Measurements from ENCODE around the gene G6PC1.
"Not testable (repeated sequence)": the region's sequence is repeated elsewhere in the genome, so short reads cannot be mapped to it uniquely, and the experiment has no call there.

The G6PC1 gene

GRCh38 chr17:42877037-42877436, 23.6 kb upstream of the G6PC1 start:
- no peak for DNase-seq (ENCODE audit: insufficient read length, low spot score)
- TF ChIP-seq TAF1 (IDR thresholded peaks at IDR 0.05; ENCODE audit: low read depth, low read length): no peak
- TF ChIP-seq POU2F2 (IDR thresholded peaks at IDR 0.05; ENCODE audit: low read depth, low read length): no peak
- no peak for TF ChIP-seq SPI1 (IDR thresholded peaks at IDR 0.05; ENCODE audit: low read depth, low read length)
- TF ChIP-seq POLR2A (IDR thresholded peaks at IDR 0.05; ENCODE audit: low read depth, low read length): no peak
- TF ChIP-seq PAX5 (IDR thresholded peaks at IDR 0.05; ENCODE audit: insufficient read depth, low read length, severe bottlenecking): no peak
- TF ChIP-seq POLR2AphosphoS5 (IDR thresholded peaks at IDR 0.05; ENCODE audit: low read depth, low read length): no peak
- no peak for FAIRE-seq

GRCh38 chr17:42878123-42878880, 22.3 kb upstream of the G6PC1 start:
- FAIRE-seq: no peak
- TF ChIP-seq POU2F2 (IDR thresholded peaks at IDR 0.05; ENCODE audit: low read depth, low read length) (no peak), TAF1 (IDR thresholded peaks at IDR 0.05; ENCODE audit: low read depth, low read length) (no peak), POLR2A (IDR thresholded peaks at IDR 0.05; ENCODE audit: low read depth, low read length) (no peak), PAX5 (IDR thresholded peaks at IDR 0.05; ENCODE audit: insufficient read depth, low read length, severe bottlenecking) (no peak), POLR2AphosphoS5 (IDR thresholded peaks at IDR 0.05; ENCODE audit: low read depth, low read length) (no peak), SPI1 (IDR thresholded peaks at IDR 0.05; ENCODE audit: low read depth, low read length) (no peak)
- DNase-seq (ENCODE audit: insufficient read length, low spot score): no peak

- no peak for FAIRE-seq
- no peak for DNase-seq (ENCODE audit: insufficient read length, low spot score)
- TF ChIP-seq PAX5 (IDR thresholded peaks at IDR 0.05; ENCODE audit: insufficient read depth, low read length, severe bottlenecking): no peak
- TF ChIP-seq POLR2AphosphoS5 (IDR thresholded peaks at IDR 0.05; ENCODE audit: low read depth, low read length): no peak
- TF ChIP-seq TAF1 (IDR thresholded peaks at IDR 0.05; ENCODE audit: low read depth, low read length): no peak
- TF ChIP-seq SPI1 (IDR thresholded peaks at IDR 0.05; ENCODE audit: low read depth, low read length): no peak
- no peak for TF ChIP-seq POLR2A (IDR thresholded peaks at IDR 0.05; ENCODE audit: low read depth, low read length)
- no peak for TF ChIP-seq POU2F2 (IDR thresholded peaks at IDR 0.05; ENCODE audit: low read depth, low read length)
These were observed 21.5 kb upstream of the G6PC1 start for GRCh38 chr17:42878924-42879595.

- FAIRE-seq (no peak), DNase-seq (ENCODE audit: insufficient read length, low spot score) (no peak)
These were observed 21.0 kb upstream of the G6PC1 start for GRCh38 chr17:42879596-42879985.

GRCh38 chr17:42880776-42881310, 19.8 kb upstream of the G6PC1 start:
- FAIRE-seq (no peak), DNase-seq (ENCODE audit: insufficient read length, low spot score) (no peak)
- TF ChIP-seq POLR2A (IDR thresholded peaks at IDR 0.05; ENCODE audit: low read depth, low read length) (no peak), PAX5 (IDR thresholded peaks at IDR 0.05; ENCODE audit: insufficient read depth, low read length, severe bottlenecking) (no peak), POLR2AphosphoS5 (IDR thresholded peaks at IDR 0.05; ENCODE audit: low read depth, low read length) (no peak), TAF1 (IDR thresholded peaks at IDR 0.05; ENCODE audit: low read depth, low read length) (no peak), POU2F2 (IDR thresholded peaks at IDR 0.05; ENCODE audit: low read depth, low read length) (no peak), SPI1 (IDR thresholded peaks at IDR 0.05; ENCODE audit: low read depth, low read length) (no peak)

More at GRCh38 chr17:42879596-42879985, 21.0 kb upstream of the G6PC1 start:
- TF ChIP-seq PAX5 (IDR thresholded peaks at IDR 0.05; ENCODE audit: insufficient read depth, low read length, severe bottlenecking) (no peak), POLR2A (IDR thresholded peaks at IDR 0.05; ENCODE audit: low read depth, low read length) (no peak), POU2F2 (IDR thresholded peaks at IDR 0.05; ENCODE audit: low read depth, low read length) (no peak), TAF1 (IDR thresholded peaks at IDR 0.05; ENCODE audit: low read depth, low read length) (no peak), POLR2AphosphoS5 (IDR thresholded peaks at IDR 0.05; ENCODE audit: low read depth, low read length) (no peak), SPI1 (IDR thresholded peaks at IDR 0.05; ENCODE audit: low read depth, low read length) (no peak)

GRCh38 chr17:42881706-42882105, 18.9 kb upstream of the G6PC1 start:
- not testable (repeated sequence) for DNase-seq (ENCODE audit: insufficient read length, low spot score); FAIRE-seq

GRCh38 chr17:42882166-42882565, 18.4 kb upstream of the G6PC1 start:
- FAIRE-seq (no peak), DNase-seq (ENCODE audit: insufficient read length, low spot score) (no peak)
- no peak for TF ChIP-seq TAF1 (IDR thresholded peaks at IDR 0.05; ENCODE audit: low read depth, low read length)
- TF ChIP-seq POLR2AphosphoS5 (IDR thresholded peaks at IDR 0.05; ENCODE audit: low read depth, low read length): no peak
- no peak for TF ChIP-seq SPI1 (IDR thresholded peaks at IDR 0.05; ENCODE audit: low read depth, low read length)
- no peak for TF ChIP-seq POLR2A (IDR thresholded peaks at IDR 0.05; ENCODE audit: low read depth, low read length)
- no peak for TF ChIP-seq PAX5 (IDR thresholded peaks at IDR 0.05; ENCODE audit: insufficient read depth, low read length, severe bottlenecking)
- TF ChIP-seq POU2F2 (IDR thresholded peaks at IDR 0.05; ENCODE audit: low read depth, low read length): no peak

GRCh38 chr17:42883802-42884558, 16.6 kb upstream of the G6PC1 start:
- no peak for FAIRE-seq
- TF ChIP-seq SPI1 (IDR thresholded peaks at IDR 0.05; ENCODE audit: low read depth, low read length) (no peak), TAF1 (IDR thresholded peaks at IDR 0.05; ENCODE audit: low read depth, low read length) (no peak), POLR2AphosphoS5 (IDR thresholded peaks at IDR 0.05; ENCODE audit: low read depth, low read length) (no peak), POU2F2 (IDR thresholded peaks at IDR 0.05; ENCODE audit: low read depth, low read length) (no peak), PAX5 (IDR thresholded peaks at IDR 0.05; ENCODE audit: insufficient read depth, low read length, severe bottlenecking) (no peak), POLR2A (IDR thresholded peaks at IDR 0.05; ENCODE audit: low read depth, low read length) (no peak)
- no peak for DNase-seq (ENCODE audit: insufficient read length, low spot score)

- DNase-seq (ENCODE audit: insufficient read length, low spot score): not testable (repeated sequence)
These were observed 14.8 kb upstream of the G6PC1 start for GRCh38 chr17:42885806-42886205.

More at GRCh38 chr17:42885806-42886205, 14.8 kb upstream of the G6PC1 start:
- FAIRE-seq: not testable (repeated sequence)
